Activated CD4-positive, alpha-beta T cell treated with anti-CD3 and anti-CD28 coated beads, Interleukin-10, Interleukin-2, amounts not matched to agents 100 ng/mL and 50 ng/mL, durations not matched to agents 16 hours and 8 hours (primary cell): Measurements from ENCODE around the gene ADAMTS2.
"Not testable (repeated sequence)": the region's sequence is repeated elsewhere in the genome, so short reads cannot be mapped to it uniquely, and the experiment has no call there.

Experiments
- DNase-seq: peaks from one replicate; pipeline ENCODE4 v3.0.0-alpha.2; 2020

Gene ADAMTS2

GRCh38 chr5:179324316-179324715 is 20.9 kb downstream of the ADAMTS2 start:
- not testable (repeated sequence) for DNase-seq

- DNase-seq: no peak
Measured at GRCh38 chr5:179323026-179323870, 22.0 kb downstream of the ADAMTS2 start.

- no peak for DNase-seq
Measured at GRCh38 chr5:179322071-179323025, 22.9 kb downstream of the ADAMTS2 start.

GRCh38 chr5:179321206-179321987 is 23.9 kb downstream of the ADAMTS2 start:
- no peak for DNase-seq

- DNase-seq: no peak
Measured at GRCh38 chr5:179319741-179320281, 25.4 kb downstream of the ADAMTS2 start.

GRCh38 chr5:179319123-179319522 is 26.1 kb downstream of the ADAMTS2 start:
- no peak for DNase-seq

- DNase-seq: no peak
Measured at GRCh38 chr5:179318221-179318955, 26.9 kb downstream of the ADAMTS2 start.

- no peak for DNase-seq
Measured at GRCh38 chr5:179317411-179318220, 27.6 kb downstream of the ADAMTS2 start.

- DNase-seq: no peak
Measured at GRCh38 chr5:179316982-179317381, 28.3 kb downstream of the ADAMTS2 start.

GRCh38 chr5:179316111-179316551 is 29.1 kb downstream of the ADAMTS2 start:
- no peak for DNase-seq

- no peak for DNase-seq
Measured at GRCh38 chr5:179315356-179315890, 29.8 kb downstream of the ADAMTS2 start.

GRCh38 chr5:179314606-179315355 is 30.5 kb downstream of the ADAMTS2 start:
- DNase-seq: no peak

- no peak for DNase-seq
Measured at GRCh38 chr5:179313849-179314521, 31.3 kb downstream of the ADAMTS2 start.

- no peak for DNase-seq
Measured at GRCh38 chr5:179312557-179313235, 32.6 kb downstream of the ADAMTS2 start.

- no peak for DNase-seq
Measured at GRCh38 chr5:179311581-179311980, 33.7 kb downstream of the ADAMTS2 start.

GRCh38 chr5:179311091-179311470 is 34.2 kb downstream of the ADAMTS2 start:
- no peak for DNase-seq

GRCh38 chr5:179310439-179311090 is 34.7 kb downstream of the ADAMTS2 start:
- no peak for DNase-seq

GRCh38 chr5:179309751-179310320 is 35.4 kb downstream of the ADAMTS2 start:
- no peak for DNase-seq
